Liver (tissue), 9 donors: ENCODE measurements around the gene SPRY2. TPM values are rescaled to one million over a fixed set of nuclear protein-coding genes. Genes with fewer than 3 reads are reported as not detected.

ENCODE experiments used
- DNase-seq: peaks from one replicate; pipeline ENCODE4 v3.0.0-alpha.2; 2017; ENCODE audit warnings: low spot score
- H3K27ac ChIP-seq, 2 donors: one replicate each; pipeline ENCODE4 v1.7.0; 2013; ENCODE audit warnings: inconsistent platforms in 2 of 2, low read length in 2 of 2, control low read depth in 1 of 2, low read depth in 1 of 2, mild to moderate bottlenecking in 1 of 2
- H3K27me3 ChIP-seq, 4 donors: one replicate each; pipeline versions ENCODE4 v1.6.1 to v1.7.0; 2013; ENCODE audit warnings: low read length in 3 of 4, inconsistent platforms in 1 of 4, mild to moderate bottlenecking in 1 of 4, moderate library complexity in 1 of 4; ENCODE audit not compliant: control insufficient read depth in 4 of 4, insufficient read depth in 4 of 4
- H3K36me3 ChIP-seq, 4 donors: one replicate each; pipeline versions ENCODE4 v1.6.1 to v1.7.0; 2013; ENCODE audit warnings: low read length in 3 of 4, mild to moderate bottlenecking in 3 of 4, low read depth in 1 of 4, moderate library complexity in 1 of 4; ENCODE audit not compliant: control insufficient read depth in 4 of 4, insufficient read depth in 3 of 4
- H3K4me1 ChIP-seq, 4 donors: one replicate each; pipeline versions ENCODE4 v1.6.1 to v1.7.0; 2013; ENCODE audit warnings: low read length in 3 of 4, mild to moderate bottlenecking in 3 of 4, moderate library complexity in 1 of 4; ENCODE audit not compliant: control insufficient read depth in 4 of 4, insufficient read depth in 4 of 4
- H3K4me3 ChIP-seq, 3 donors: one replicate each; pipeline versions ENCODE4 v1.6.1 to v1.7.0; 2013; ENCODE audit warnings: low read length in 3 of 3, control low read depth in 1 of 3, low read depth in 1 of 3, mild to moderate bottlenecking in 1 of 3
- H3K9ac ChIP-seq, 2 donors: one replicate each; pipeline ENCODE4 v1.7.0; 2013; ENCODE audit warnings: low read length in 2 of 2, mild to moderate bottlenecking in 2 of 2, moderate library complexity in 2 of 2, control low read depth in 1 of 2, low read depth in 1 of 2
- H3K9me3 ChIP-seq, 4 donors: one replicate each; pipeline versions ENCODE4 v1.6.1 to v1.7.0; 2013; ENCODE audit warnings: low read length in 3 of 4; ENCODE audit not compliant: control insufficient read depth in 4 of 4
- CTCF ChIP-seq: fragments of 150-350 bp; IDR thresholded peaks from 2 replicates; pipeline ENCODE4 v1.5.1; 2017; ENCODE audit warnings: improper control_type of control experiment, low read depth, low read length; ENCODE audit not compliant: missing input control
- EGR1 ChIP-seq, 2 donors: IDR thresholded peaks; 2 replicates each; pipeline ENCODE4 v1.6.1; 2016 to 2018; ENCODE audit warnings: antibody characterized with exemption in 2 of 2, low read depth in 2 of 2
- FOXA1 ChIP-seq: IDR thresholded peaks from 2 replicates; pipeline ENCODE4 v1.6.1; 2016; ENCODE audit warnings: antibody characterized with exemption
- FOXA2 ChIP-seq: IDR thresholded peaks from 2 replicates; pipeline ENCODE4 v1.6.1; 2016; ENCODE audit warnings: antibody characterized with exemption
- GABPA ChIP-seq, 2 donors: IDR thresholded peaks in 1 of 2; conservative IDR thresholded peaks in 1 of 2; 2 replicates each; pipeline ENCODE4 v1.6.1; 2016; ENCODE audit warnings: antibody characterized with exemption in 2 of 2, mild to moderate bottlenecking in 1 of 2, moderate library complexity in 1 of 2
- HNF4A ChIP-seq, 2 donors: conservative IDR thresholded peaks; 2 replicates each; pipeline ENCODE4 v1.6.1; 2016; ENCODE audit warnings: antibody characterized with exemption in 2 of 2, mild to moderate bottlenecking in 2 of 2
- HNF4G ChIP-seq: IDR thresholded peaks from 2 replicates; pipeline ENCODE4 v1.6.1; 2016; ENCODE audit warnings: antibody characterized with exemption
- JUND ChIP-seq, 2 donors: IDR thresholded peaks; 2 replicates each; pipeline ENCODE4 v1.6.1; 2016; ENCODE audit warnings: antibody characterized with exemption in 2 of 2
- NR2F2 ChIP-seq: IDR thresholded peaks from 2 replicates; pipeline ENCODE4 v1.6.1; 2016; ENCODE audit warnings: antibody characterized with exemption
- RAD21 ChIP-seq, 2 donors: IDR thresholded peaks; 2 replicates each; pipeline ENCODE4 v1.6.1; 2016; ENCODE audit warnings: antibody characterized with exemption in 2 of 2, mild to moderate bottlenecking in 2 of 2
- REST ChIP-seq: IDR thresholded peaks from 2 replicates; pipeline ENCODE4 v1.6.1; 2016; ENCODE audit warnings: antibody characterized with exemption, mild to moderate bottlenecking
- RXRA ChIP-seq, 2 donors: IDR thresholded peaks; 2 replicates each; pipeline ENCODE4 v1.6.1; 2017 to 2018; ENCODE audit warnings: antibody characterized with exemption in 2 of 2, mild to moderate bottlenecking in 1 of 2
- SP1 ChIP-seq: IDR thresholded peaks from 2 replicates; pipeline ENCODE4 v1.6.1; 2018; ENCODE audit warnings: antibody characterized with exemption, mild to moderate bottlenecking
- TAF1 ChIP-seq: conservative IDR thresholded peaks from 2 replicates; pipeline ENCODE4 v1.6.1; 2016; ENCODE audit warnings: antibody characterized with exemption, mild to moderate bottlenecking
- YY1 ChIP-seq: IDR thresholded peaks from 2 replicates; pipeline ENCODE4 v1.6.1; 2016; ENCODE audit warnings: antibody characterized with exemption, mild to moderate bottlenecking
- WGBS: extraction: QIAGEN DNeasy Blood & Tissue Kit; methylation state at CpG from one replicate; pipeline ENCODE4 v1.1.7; 2013; 5-methylcytosine and 5-hydroxymethylcytosine counted together
- polyA plus RNA-seq, 2 donors: library from polyadenylated mRNA; stranded (reverse) in 1 of 2; unstranded in 1 of 2; fragments of 200-250 nt in 1 of 2; fragments of >200 nt in 1 of 2; fragmentation: Nextera tagmentation in 1 of 2; extraction: Ambion mirVana in 1 of 2; gene quantifications; one replicate each; pipeline versions ENCODE4 v1.2.1 to v1.2.3, GENCODE V29; 2013 to 2015
- total RNA-seq, 2 donors: library from RNA; depleted of rRNA; stranded (reverse); fragments of >200 nt; gene quantifications; one replicate each; pipeline ENCODE4 v1.2.3, GENCODE V29; 2014
- TF ChIP-seq, protein P1 (sequence below): IDR thresholded peaks from 2 replicates; pipeline ENCODE4 v1.6.1; 2016; ENCODE audit warnings: antibody characterized with exemption
- TF ChIP-seq, protein P2 (sequence below): IDR thresholded peaks from 2 replicates; pipeline ENCODE4 v1.6.1; 2016; ENCODE audit warnings: antibody characterized with exemption
- TF ChIP-seq, protein P3 (sequence below): IDR thresholded peaks from 2 replicates; pipeline ENCODE4 v1.6.1; 2016; ENCODE audit warnings: antibody characterized with exemption
- donor health status: healthy.
- donor health status: healthy.
- donor health status: healthy.
- donor health status: healthy.
- donor health status: healthy.

SPRY2 gene
- total and polyA plus RNA-seq, 4 donors, result 4.8 to 20.1 (median 9.1) TPM

GRCh38 chr13:80390338-80390737 lies 49.4 kb upstream of the SPRY2 start:
- Histone ChIP-seq H3K9me3 (peaks cover 0 to 3% (median 0%) of the 10 kb centered on the region in 4 donors), H3K4me1 (no peaks in the 10 kb centered on the region), H3K27me3 (no peaks in the 10 kb centered on the region), H3K27ac (no peak overlapping the region), H3K9ac (no peak overlapping the region), H3K4me3 (no peak overlapping the region), H3K36me3 (no peaks in the 10 kb centered on the region)
- no peak for DNase-seq
- TF ChIP-seq YY1 (no peak), RXRA (IDR thresholded peaks at IDR 0.05) (no peak), HNF4G (no peak), EGR1 (IDR thresholded peaks at IDR 0.05; ENCODE audit: low read depth in 2 of 2) (no peak), HNF4A (conservative IDR thresholded peaks at IDR 0.05) (no peak), SP1 (no peak), FOXA2 (no peak), RAD21 (IDR thresholded peaks at IDR 0.05) (no peak), TAF1 (no peak), GABPA (IDR thresholded peaks at IDR 0.05 in 1 of 2, conservative IDR thresholded peaks at IDR 0.05 in 1 of 2) (no peak), JUND (IDR thresholded peaks at IDR 0.05) (no peak)
- TF ChIP-seq, protein P1, sequence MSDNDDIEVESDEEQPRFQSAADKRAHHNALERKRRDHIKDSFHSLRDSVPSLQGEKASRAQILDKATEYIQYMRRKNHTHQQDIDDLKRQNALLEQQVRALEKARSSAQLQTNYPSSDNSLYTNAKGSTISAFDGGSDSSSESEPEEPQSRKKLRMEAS, result no peak
- WGBS, result 95% methylated on average over 1 of the region's 1 CpG

DNA sequence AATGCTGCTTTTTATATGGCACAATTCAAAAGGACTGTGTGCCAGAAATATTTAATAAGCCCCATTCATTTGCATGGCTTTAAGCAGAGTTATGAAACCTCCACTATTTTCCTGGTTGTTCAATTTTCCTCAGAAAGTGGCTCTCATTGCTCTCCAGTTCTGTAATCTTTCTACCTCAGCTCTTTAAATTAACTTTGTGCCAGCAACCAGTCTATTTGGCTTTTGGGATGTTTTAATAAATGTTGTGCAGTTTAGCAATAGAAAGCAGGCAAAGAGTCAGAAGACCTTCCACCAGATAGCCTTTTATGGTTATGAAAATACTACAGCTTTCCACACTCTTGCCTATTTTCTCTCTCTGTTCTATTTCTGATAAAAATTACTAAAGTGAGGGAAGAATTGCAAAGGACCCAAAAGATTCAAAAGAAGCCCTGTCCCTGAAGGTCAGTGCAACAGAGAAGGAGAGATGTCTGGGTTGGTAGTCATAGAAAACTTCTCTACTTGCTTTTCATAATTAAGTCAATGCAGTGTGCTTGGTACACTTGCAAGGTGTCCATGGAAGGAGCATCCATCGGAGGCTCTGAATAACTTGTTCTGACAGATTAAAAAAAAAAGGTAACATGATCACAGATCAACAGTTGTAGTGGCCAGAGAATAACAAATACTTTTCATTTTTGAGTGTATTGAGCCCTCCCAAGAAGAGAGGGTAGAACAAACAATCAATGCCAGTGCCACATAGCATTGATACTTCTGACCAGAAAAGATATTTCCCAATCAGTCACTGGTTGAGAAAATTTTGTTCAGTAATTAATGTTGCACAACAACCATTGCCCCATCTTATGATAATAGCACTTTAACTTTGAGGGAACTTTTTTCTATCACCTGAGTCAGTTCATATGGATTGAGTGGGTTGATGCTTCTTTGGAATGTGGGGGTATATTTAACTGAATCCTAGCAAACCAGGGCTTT lies 48.4 kb upstream of the SPRY2 start:
- no peak for TF ChIP-seq TAF1
- TF ChIP-seq HNF4A (conservative IDR thresholded peaks at IDR 0.05), result peak; percentile 42 to 45
- TF ChIP-seq, protein P2, sequence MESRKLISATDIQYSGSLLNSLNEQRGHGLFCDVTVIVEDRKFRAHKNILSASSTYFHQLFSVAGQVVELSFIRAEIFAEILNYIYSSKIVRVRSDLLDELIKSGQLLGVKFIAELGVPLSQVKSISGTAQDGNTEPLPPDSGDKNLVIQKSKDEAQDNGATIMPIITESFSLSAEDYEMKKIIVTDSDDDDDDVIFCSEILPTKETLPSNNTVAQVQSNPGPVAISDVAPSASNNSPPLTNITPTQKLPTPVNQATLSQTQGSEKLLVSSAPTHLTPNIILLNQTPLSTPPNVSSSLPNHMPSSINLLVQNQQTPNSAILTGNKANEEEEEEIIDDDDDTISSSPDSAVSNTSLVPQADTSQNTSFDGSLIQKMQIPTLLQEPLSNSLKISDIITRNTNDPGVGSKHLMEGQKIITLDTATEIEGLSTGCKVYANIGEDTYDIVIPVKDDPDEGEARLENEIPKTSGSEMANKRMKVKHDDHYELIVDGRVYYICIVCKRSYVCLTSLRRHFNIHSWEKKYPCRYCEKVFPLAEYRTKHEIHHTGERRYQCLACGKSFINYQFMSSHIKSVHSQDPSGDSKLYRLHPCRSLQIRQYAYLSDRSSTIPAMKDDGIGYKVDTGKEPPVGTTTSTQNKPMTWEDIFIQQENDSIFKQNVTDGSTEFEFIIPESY, result peak; percentile 23
- TF ChIP-seq, protein P3, sequence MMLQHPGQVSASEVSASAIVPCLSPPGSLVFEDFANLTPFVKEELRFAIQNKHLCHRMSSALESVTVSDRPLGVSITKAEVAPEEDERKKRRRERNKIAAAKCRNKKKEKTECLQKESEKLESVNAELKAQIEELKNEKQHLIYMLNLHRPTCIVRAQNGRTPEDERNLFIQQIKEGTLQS, result no peak
- no peak for TF ChIP-seq YY1
- TF ChIP-seq EGR1 (IDR thresholded peaks at IDR 0.05; ENCODE audit: low read depth in 2 of 2), result no peak
- TF ChIP-seq HNF4G, result no peak
- TF ChIP-seq FOXA1, result no peak
- TF ChIP-seq GABPA (IDR thresholded peaks at IDR 0.05 in 1 of 2, conservative IDR thresholded peaks at IDR 0.05 in 1 of 2), result no peak
- peak in 1 of 2 donors; percentile 47 for TF ChIP-seq RXRA (IDR thresholded peaks at IDR 0.05)
- no peak for TF ChIP-seq FOXA2
- TF ChIP-seq, protein P1, result no peak
- peak; percentile 16 to 28 for TF ChIP-seq RAD21 (IDR thresholded peaks at IDR 0.05)
- TF ChIP-seq CTCF, result no peak
- no peak for TF ChIP-seq REST
- no peak for TF ChIP-seq SP1
- no peak for TF ChIP-seq NR2F2
- peak in 1 of 2 donors; percentile 51 for TF ChIP-seq JUND (IDR thresholded peaks at IDR 0.05)
- WGBS, result 88% methylated on average over 1 of the region's 1 CpG
- H3K9ac ChIP-seq, result no peak overlapping the region
- H3K4me1 ChIP-seq, result no peaks in the 10 kb centered on the region
- H3K4me3 ChIP-seq, result no peak overlapping the region
- no peaks in the 10 kb centered on the region for H3K36me3 ChIP-seq
- H3K27ac ChIP-seq, result no peak overlapping the region
- no peak for DNase-seq
- peaks cover 0 to 3% (median 0%) of the 10 kb centered on the region in 4 donors for H3K9me3 ChIP-seq
- no peaks in the 10 kb centered on the region for H3K27me3 ChIP-seq
